HCT116 (cell line): Measurements from ENCODE around the gene ATRN. TPM values are rescaled to one million over a fixed set of nuclear protein-coding genes. Genes with fewer than 3 reads are reported as not detected.

ENCODE experiments used
- ATAC-seq: fragments of 200-7000 bp; cut with Tn5 transposase; 2 replicates; pipeline ENCODE4 v1.9.1; 2020; ENCODE audit warnings: mild to moderate bottlenecking, moderate library complexity
- BruUV-seq: library from RNA; stranded (reverse); fragments of 400-500 nt; replicated peaks from 2 replicates; lab custom pipeline; 2021; lab: Mats Ljungman, UMichigan
- CTCF ChIA-PET: fragments of 300-600 bp; sonication (Branson Sonifier 250); formaldehyde crosslinking; loops from one replicate; lab custom pipeline; 2021; ENCODE audit warnings: antibody characterized with exemption; lab: Charles Lee
- POLR2A ChIA-PET: fragments of 300-600, 350-600 bp; sonication (Branson Sonifier 250); formaldehyde crosslinking; loops from one replicate; lab custom pipeline; 2021; ENCODE audit warnings: antibody characterized with exemption; lab: Charles Lee
- RAD21 ChIA-PET, 2 experiments: fragments of 300-600 bp; sonication (Branson Sonifier 250); formaldehyde crosslinking; loops; one replicate each; lab custom pipeline; 2023; ENCODE audit warnings: low total read pairs in 2 of 2; ENCODE audit not compliant: uncharacterized antibody in 2 of 2, unreplicated experiment in 2 of 2, low non-redundant PET in 1 of 2; lab: Charles Lee
- DNase-seq: peaks from one replicate; pipeline ENCODE4 v3.0.0-alpha.2; 2010; ENCODE audit warnings: low read depth, low spot score
- H2AFZ ChIP-seq: fragments of 200-600 bp; shearing (Covaris generic), sonication (generic); 2 replicates; pipeline ENCODE4 v1.6.1; 2017; ENCODE audit warnings: low read depth, mixed run types, mixed read lengths, antibody characterized with exemption, low read length; ENCODE audit not compliant: poor library complexity, severe bottlenecking
- H3K27ac ChIP-seq: 2 replicates; pipeline ENCODE4 v1.5.1; 2012; ENCODE audit warnings: low read depth, low read length
- H3K27me3 ChIP-seq: fragments of 200-600 bp; sonication (generic); 2 replicates; pipeline ENCODE4 v1.6.1; 2016; ENCODE audit warnings: mixed run types, low read length, mixed read lengths; ENCODE audit not compliant: insufficient read depth
- H3K36me3 ChIP-seq, 2 experiments: fragments of 200-500 bp in 1 of 2; fragments of 200-600 bp in 1 of 2; sonication (Bioruptor generic) in 1 of 2; sonication (generic) in 1 of 2; 2 replicates each; pipeline versions ENCODE4 v1.5.1 to v1.6.1; 2014 to 2016; ENCODE audit warnings: low read length in 2 of 2, inconsistent platforms in 1 of 2, mixed read lengths in 1 of 2, mixed run types in 1 of 2; ENCODE audit not compliant: insufficient read depth in 2 of 2, control insufficient read depth in 1 of 2
- H3K4me1 ChIP-seq, 2 experiments: fragments of 200-600 bp in 1 of 2; sonication (generic) in 1 of 2; 2 replicates each; pipeline versions ENCODE4 v1.5.1 to v1.6.1; 2012 to 2017; ENCODE audit warnings: low read length in 2 of 2, inconsistent platforms in 1 of 2, mild to moderate bottlenecking in 1 of 2, mixed read lengths in 1 of 2, mixed run types in 1 of 2, moderate library complexity in 1 of 2; ENCODE audit not compliant: insufficient read depth in 2 of 2, control insufficient read depth in 1 of 2
- H3K4me2 ChIP-seq: fragments of 200-600 bp; sonication (generic); 2 replicates; pipeline ENCODE4 v1.6.1; 2017; ENCODE audit warnings: mixed run types, low read length, mixed read lengths
- H3K4me3 ChIP-seq, 2 experiments: fragments of 200-600 bp in 1 of 2; sonication (generic) in 1 of 2; replicated peaks in 1 of 2; 2 replicates each; pipeline ENCODE4 v1.5.1; 2011 to 2016; ENCODE audit warnings: low read length in 2 of 2, control low read depth in 1 of 2, low read depth in 1 of 2, mild to moderate bottlenecking in 1 of 2, mixed read lengths in 1 of 2, mixed run types in 1 of 2
- H3K79me2 ChIP-seq: fragments of 200-600 bp; sonication (generic); 2 replicates; pipeline ENCODE4 v1.6.1; 2017; ENCODE audit warnings: mild to moderate bottlenecking, mixed run types, low read length, moderate library complexity, mixed read lengths; ENCODE audit not compliant: insufficient read depth
- H3K9ac ChIP-seq: fragments of 200-600 bp; sonication (generic); 2 replicates; pipeline ENCODE4 v1.6.1; 2016; ENCODE audit warnings: low read length, mixed read lengths
- H3K9me2 ChIP-seq: fragments of 200-600 bp; sonication (generic), shearing (Covaris generic); 2 replicates; pipeline ENCODE4 v1.6.1; 2017; ENCODE audit warnings: mixed run types, mild to moderate bottlenecking, moderate library complexity; ENCODE audit not compliant: insufficient read depth
- H3K9me3 ChIP-seq, 2 experiments: fragments of 200-500 bp in 1 of 2; fragments of 200-600 bp in 1 of 2; sonication (Bioruptor generic) in 1 of 2; sonication (generic) in 1 of 2; 2 replicates each; pipeline ENCODE4 v1.6.1; 2014 to 2017; ENCODE audit warnings: low read length in 2 of 2, mixed read lengths in 2 of 2, inconsistent platforms in 1 of 2, low read depth in 1 of 2, mild to moderate bottlenecking in 1 of 2, mixed run types in 1 of 2, moderate library complexity in 1 of 2; ENCODE audit not compliant: control insufficient read depth in 1 of 2, insufficient read depth in 1 of 2
- H4K20me1 ChIP-seq: fragments of 200-600 bp; sonication (generic), shearing (Covaris generic); 2 replicates; pipeline ENCODE4 v1.6.1; 2017; ENCODE audit warnings: mixed run types, mild to moderate bottlenecking, moderate library complexity; ENCODE audit not compliant: insufficient read depth
- CBX3 ChIP-seq: IDR thresholded peaks from 2 replicates; pipeline ENCODE4 v1.6.1; 2012; ENCODE audit warnings: low read depth
- CEBPB ChIP-seq: IDR thresholded peaks from 2 replicates; pipeline ENCODE4 v1.6.1; 2012; ENCODE audit warnings: low read depth
- EGR1 ChIP-seq: IDR thresholded peaks from 2 replicates; pipeline ENCODE4 v1.6.1; 2012; ENCODE audit warnings: low read depth
- ELF1 ChIP-seq: IDR thresholded peaks from 2 replicates; pipeline ENCODE4 v1.6.1; 2012; ENCODE audit warnings: low read depth, borderline replicate concordance
- EZH2phosphoT487 ChIP-seq: fragments of 200-600 bp; IDR thresholded peaks from 2 replicates; pipeline ENCODE4 v1.6.1; 2018; ENCODE audit warnings: antibody characterized with exemption, borderline replicate concordance
- FOSL1 ChIP-seq: IDR thresholded peaks from 2 replicates; pipeline ENCODE4 v1.6.1; 2012; ENCODE audit warnings: low read depth
- JUND ChIP-seq: IDR thresholded peaks from 2 replicates; pipeline ENCODE4 v1.6.1; 2012
- MAX ChIP-seq: IDR thresholded peaks from 2 replicates; pipeline ENCODE4 v1.6.1; 2012
- POLR2A ChIP-seq: IDR thresholded peaks from 2 replicates; pipeline ENCODE4 v1.7.0; 2011; ENCODE audit warnings: borderline replicate concordance; ENCODE audit not compliant: insufficient read depth, insufficient read length; ENCODE audit errors: extremely low read depth
- POLR2AphosphoS5 ChIP-seq: IDR thresholded peaks from 2 replicates; pipeline ENCODE4 v1.6.1; 2011; ENCODE audit warnings: mild to moderate bottlenecking, low read depth, low read length, moderate library complexity
- RAD21 ChIP-seq: IDR thresholded peaks from 2 replicates; pipeline ENCODE4 v1.6.1; 2012; ENCODE audit warnings: low read depth, mild to moderate bottlenecking
- REST ChIP-seq: IDR thresholded peaks from 2 replicates; pipeline ENCODE4 v1.6.1; 2012; ENCODE audit warnings: low read depth
- SP1 ChIP-seq: IDR thresholded peaks from 2 replicates; pipeline ENCODE4 v1.6.1; 2012; ENCODE audit warnings: low read depth
- SRF ChIP-seq: IDR thresholded peaks from 2 replicates; pipeline ENCODE4 v1.6.1; 2012; ENCODE audit warnings: low read depth
- TCF7L2 ChIP-seq: IDR thresholded peaks from 2 replicates; pipeline ENCODE4 v1.7.0; 2011; ENCODE audit warnings: borderline replicate concordance, inconsistent platforms; ENCODE audit not compliant: insufficient read depth, insufficient read length; ENCODE audit errors: extremely low read depth
- YY1 ChIP-seq: IDR thresholded peaks from 2 replicates; pipeline ENCODE4 v1.6.1; 2011; ENCODE audit warnings: low read length, low read depth, moderate library complexity, mild to moderate bottlenecking; ENCODE audit not compliant: insufficient replicate concordance; ENCODE audit errors: extremely low read depth
- ZBTB33 ChIP-seq: IDR thresholded peaks from 2 replicates; pipeline ENCODE4 v1.6.1; 2011; ENCODE audit warnings: mild to moderate bottlenecking, low read length, moderate library complexity; ENCODE audit not compliant: insufficient replicate concordance; ENCODE audit errors: extremely low read depth
- ZFX ChIP-seq: fragments of 450-650 bp; IDR thresholded peaks from 2 replicates; pipeline ENCODE4 v1.6.1; 2017
- ZNF274 ChIP-seq: fragments of 200-500 bp; sonication (Bioruptor generic); IDR thresholded peaks from 2 replicates; pipeline ENCODE4 v1.6.1; 2014; ENCODE audit warnings: mild to moderate bottlenecking, low read depth, low read length, inconsistent platforms
- intact Hi-C: fragments of 100-400 bp; cut with micrococcal nuclease; formaldehyde crosslinking; loops from 2 replicates; pipeline ENCODE4 v1.10.0; 2022
- total RNA-seq: library from RNA; stranded (reverse); gene quantifications from one replicate; pipeline ENCODE4 v1.2.1, GENCODE V29; 2021; ENCODE audit not compliant: unreplicated experiment

ATRN gene
- total RNA-seq, 1 experiment from 2014 or later, result 24.4 TPM

GRCh38 chr20:3472105-3472504 lies 1.3 kb downstream of the ATRN start:
- Histone ChIP-seq H2AFZ (no peak overlapping the region), H3K9me3 (no peaks in the 10 kb centered on the region), H3K27ac (no peak overlapping the region), H3K4me2 (peak overlapping the region; percentile 90), H3K9ac (peak overlapping the region; percentile 79), H3K79me2 (peaks cover 47% of the 10 kb centered on the region), H4K20me1 (no peaks in the 10 kb centered on the region), H3K9me2 (no peaks in the 10 kb centered on the region), H3K4me3 (peak overlapping the region; percentile 77 to 95), H3K36me3 (no peaks in the 10 kb centered on the region), H3K27me3 (no peaks in the 10 kb centered on the region), H3K4me1 (peaks cover 11 to 21% of the 10 kb centered on the region in 2 experiments)
- ChIA-PET CTCF (no interaction called here), RAD21 (no interaction called here), POLR2A (no interaction called here)
- no peak for DNase-seq
- intact Hi-C loops, result no loop called here
- BruUV-seq, result no TSS peak
- TF ChIP-seq ELF1 (no peak), SRF (no peak), ZNF274 (no peak), TCF7L2 (no peak), JUND (no peak), REST (no peak), POLR2A (no peak), EZH2phosphoT487 (no peak), SP1 (no peak), RAD21 (no peak), CEBPB (no peak), EGR1 (no peak), ZBTB33 (no peak), ZFX (no peak), POLR2AphosphoS5 (no peak), MAX (no peak), CBX3 (no peak), FOSL1 (no peak), YY1 (no peak)
- no peak for ATAC-seq
